Activated effector memory CD4-positive, alpha-beta T cell treated with anti-CD3 and anti-CD28 coated beads, Interleukin-2, amount 50 U/mL, for 16 hours (primary cell): ENCODE measurements around the gene OCA2.
"Not testable (repeated sequence)": the region's sequence is repeated elsewhere in the genome, so short reads cannot be mapped to it uniquely, and the experiment has no call there.

Experiments
- DNase-seq: peaks from one replicate; pipeline ENCODE4 v3.0.0-alpha.2; 2020

OCA2 gene

GRCh38 chr15:27804569-27805260 is 294.4 kb downstream of the OCA2 start:
- no peak for DNase-seq

- DNase-seq, result no peak
Observed at GRCh38 chr15:27798807-27799206, 300.3 kb downstream of the OCA2 start.

GRCh38 chr15:27797765-27798164 is 301.4 kb downstream of the OCA2 start:
- no peak for DNase-seq

GRCh38 chr15:27796405-27797320 is 302.5 kb downstream of the OCA2 start:
- no peak for DNase-seq

GRCh38 chr15:27792756-27793264 is 306.3 kb downstream of the OCA2 start:
- no peak for DNase-seq

GRCh38 chr15:27790270-27790669 is 308.8 kb downstream of the OCA2 start:
- DNase-seq, result no peak

GRCh38 chr15:27787931-27788330 is 311.2 kb downstream of the OCA2 start:
- no peak for DNase-seq

GRCh38 chr15:27784107-27784506 is 315.0 kb downstream of the OCA2 start:
- DNase-seq, result no peak

GRCh38 chr15:27783678-27784077 is 315.4 kb downstream of the OCA2 start:
- no peak for DNase-seq

GRCh38 chr15:27782125-27782524 is 317.0 kb downstream of the OCA2 start:
- DNase-seq, result no peak

- no peak for DNase-seq
Observed at GRCh38 chr15:27776501-27776900, 322.6 kb downstream of the OCA2 start.

- DNase-seq, result no peak
Observed at GRCh38 chr15:27774638-27775037, 324.5 kb downstream of the OCA2 start.

GRCh38 chr15:27774191-27774590 is 324.9 kb downstream of the OCA2 start:
- no peak for DNase-seq

GRCh38 chr15:27771892-27772291 is 327.2 kb downstream of the OCA2 start:
- no peak for DNase-seq

- DNase-seq, result no peak
Observed at GRCh38 chr15:27770769-27771554, 328.2 kb downstream of the OCA2 start.

GRCh38 chr15:27770086-27770607 is 329.0 kb downstream of the OCA2 start:
- DNase-seq, result no peak

GRCh38 chr15:27769652-27770051 is 329.5 kb downstream of the OCA2 start:
- DNase-seq, result no peak

GRCh38 chr15:27768732-27769475 is 330.2 kb downstream of the OCA2 start:
- no peak for DNase-seq

- no peak for DNase-seq
Observed at GRCh38 chr15:27767918-27768640, 331.0 kb downstream of the OCA2 start.

GRCh38 chr15:27767430-27767829 is 331.7 kb downstream of the OCA2 start:
- not testable (repeated sequence) for DNase-seq

GRCh38 chr15:27764339-27764738 is 334.8 kb downstream of the OCA2 start:
- no peak for DNase-seq
